ELF-1 (cell line): ENCODE results near the gene RANBP17.
"Not testable (repeated sequence)": the region's sequence is repeated elsewhere in the genome, so short reads cannot be mapped to it uniquely, and the experiment has no call there.

Experiments used
- DNase-seq: peaks from one replicate; pipeline ENCODE4 v3.0.0-alpha.2; 2016; ENCODE audit warnings: low read depth, low spot score

RANBP17 gene

DNA sequence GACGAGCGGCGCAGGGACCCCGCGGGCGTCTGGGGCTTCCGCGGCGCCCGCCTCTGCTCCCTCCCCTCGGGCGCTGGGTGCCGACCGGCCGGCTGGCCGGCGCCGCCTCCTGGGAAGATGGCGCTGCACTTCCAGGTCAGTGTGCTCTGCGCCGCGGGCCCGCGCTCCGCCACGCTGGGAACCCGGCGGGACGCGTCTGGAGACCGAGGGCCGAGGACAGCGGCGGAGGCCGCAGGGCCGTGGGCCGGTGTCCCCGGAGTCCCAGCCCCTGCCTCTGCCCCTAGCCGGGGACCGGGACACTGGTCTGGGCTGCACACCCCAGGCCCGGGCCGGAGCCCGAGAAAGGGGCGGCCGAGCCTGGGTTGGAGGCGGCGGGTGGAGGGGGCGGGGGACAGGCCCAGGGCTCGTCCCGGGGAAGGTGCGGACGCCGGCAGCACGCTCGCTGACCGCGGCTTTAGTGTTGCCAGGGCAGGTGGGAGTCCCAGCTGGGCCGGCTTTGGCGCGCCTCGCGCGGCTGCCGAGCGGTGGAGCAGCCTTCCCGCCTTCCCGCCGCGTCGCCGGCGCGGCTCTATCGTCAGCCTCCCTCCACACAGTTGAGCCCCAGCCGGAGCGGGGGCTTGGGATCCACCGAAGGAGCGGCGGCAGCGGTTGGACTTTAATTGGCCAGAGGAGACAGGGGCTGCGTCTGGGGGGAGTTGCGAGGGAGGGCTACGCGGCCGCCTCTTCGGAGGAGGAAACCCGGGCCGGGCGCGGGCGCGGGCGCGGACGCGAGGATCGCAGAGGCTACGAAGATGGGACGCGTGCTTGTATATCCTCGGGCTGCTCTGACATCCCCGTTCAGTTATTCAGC, at the start of gene RANBP17:
TSS of gene RANBP17 (plus strand) at position 102 of the 850 bp plus-strand sequence.
- peak; percentile 89 for DNase-seq

DNA sequence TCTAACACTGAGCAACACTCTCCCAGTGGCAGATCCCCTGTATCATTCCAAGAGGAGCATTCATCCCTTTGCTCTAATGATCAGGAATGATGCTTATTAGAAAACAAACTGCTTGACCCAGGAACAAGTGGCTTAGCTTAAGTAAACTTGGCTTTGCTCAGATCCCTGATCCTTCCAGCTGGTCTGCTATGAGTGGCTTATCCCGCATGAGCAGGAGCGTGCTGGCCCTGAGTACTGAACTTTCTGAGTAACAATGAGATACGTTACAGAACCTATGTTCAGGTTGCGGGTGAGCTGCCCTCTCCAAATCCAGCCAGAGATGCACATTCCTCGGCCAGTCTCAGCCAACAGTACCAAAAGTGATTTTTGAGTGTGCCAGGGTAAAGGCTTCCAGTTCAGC, 48.6 kb upstream of the RANBP17 start:
- no peak for DNase-seq

DNA sequence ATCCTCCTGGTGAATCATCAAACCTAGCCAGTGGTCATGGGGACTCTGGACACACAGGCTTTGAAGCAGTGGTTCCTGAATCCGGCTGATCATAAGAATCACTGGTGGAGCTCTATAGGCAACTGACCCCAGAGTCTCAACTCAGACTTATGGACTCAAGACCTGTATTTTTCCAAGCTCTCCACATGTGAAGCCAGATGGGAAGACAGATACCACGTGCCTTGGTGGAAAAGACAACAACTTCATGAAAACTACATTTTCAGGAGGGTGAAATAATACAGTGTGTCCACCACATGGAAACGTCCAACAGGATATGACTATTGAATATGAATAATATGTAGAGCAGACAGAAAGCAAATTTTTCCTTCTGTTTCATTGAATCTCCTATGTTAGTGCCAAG, 44.6 kb upstream of the RANBP17 start:
- DNase-seq = no peak

DNA sequence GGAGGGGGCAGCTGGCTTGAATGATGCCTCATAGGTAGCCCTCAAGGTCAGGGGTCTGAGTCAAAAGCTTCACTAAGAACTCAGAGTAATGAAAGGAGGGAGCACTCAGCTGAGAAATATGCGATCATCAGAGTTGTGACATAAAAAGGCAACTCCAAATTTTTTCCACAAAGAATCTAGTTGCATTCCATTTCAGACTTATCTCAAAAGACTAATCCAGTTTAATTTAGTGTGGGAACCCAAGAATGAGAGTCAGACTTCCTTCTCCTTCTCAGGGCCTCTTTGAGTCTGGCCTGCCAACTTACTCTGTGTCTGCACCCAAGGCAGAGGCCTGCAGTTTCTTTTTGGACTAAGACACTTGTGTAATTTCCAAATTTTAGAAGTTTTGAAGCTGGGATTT, 43.6 kb upstream of the RANBP17 start:
- no peak for DNase-seq

DNA sequence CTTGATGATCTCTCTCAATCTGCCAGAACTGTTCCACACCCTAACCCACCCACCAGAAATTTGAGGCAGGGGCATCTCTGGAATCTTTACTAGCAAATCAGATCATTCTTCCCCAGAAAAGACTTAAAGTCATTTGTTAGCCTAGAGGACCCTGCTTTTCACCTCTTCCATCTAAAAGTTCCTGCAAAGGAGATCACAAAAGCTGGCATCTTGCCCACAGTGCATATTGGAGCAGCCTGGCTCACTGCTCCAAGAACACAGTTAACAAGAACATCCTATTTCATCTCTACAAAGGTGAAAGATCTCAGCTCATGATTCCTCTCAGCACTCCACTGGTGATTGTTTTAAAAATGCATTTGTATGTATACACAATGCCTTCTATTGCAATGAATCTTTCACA, 42.0 kb upstream of the RANBP17 start:
- no peak for DNase-seq

DNA sequence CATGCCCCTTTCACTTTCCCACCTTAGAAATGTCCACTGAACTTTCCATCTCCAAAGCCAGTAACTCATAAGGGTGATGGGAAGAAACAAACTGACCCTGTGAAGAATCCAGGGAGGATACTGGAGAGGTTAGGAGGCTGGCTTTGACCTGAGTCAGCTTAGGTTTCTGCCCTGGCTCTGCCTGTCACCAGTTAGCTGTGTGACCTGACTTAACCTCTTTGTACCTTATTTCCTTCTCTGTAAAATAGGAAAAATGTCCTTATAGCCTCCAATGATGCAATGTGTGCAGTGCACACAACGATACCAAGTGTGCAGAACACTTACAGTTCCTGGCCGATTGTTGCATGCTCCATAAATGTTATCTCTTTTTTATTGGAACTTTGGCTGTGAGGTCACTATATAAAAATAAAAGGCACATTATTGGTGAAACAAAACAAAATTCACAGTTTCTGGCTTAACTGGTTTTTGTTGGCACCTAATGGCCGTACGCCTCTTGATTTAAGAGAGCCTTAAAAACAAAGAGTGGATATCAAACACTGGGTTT, 40.5 kb upstream of the RANBP17 start:
- no peak for DNase-seq

DNA sequence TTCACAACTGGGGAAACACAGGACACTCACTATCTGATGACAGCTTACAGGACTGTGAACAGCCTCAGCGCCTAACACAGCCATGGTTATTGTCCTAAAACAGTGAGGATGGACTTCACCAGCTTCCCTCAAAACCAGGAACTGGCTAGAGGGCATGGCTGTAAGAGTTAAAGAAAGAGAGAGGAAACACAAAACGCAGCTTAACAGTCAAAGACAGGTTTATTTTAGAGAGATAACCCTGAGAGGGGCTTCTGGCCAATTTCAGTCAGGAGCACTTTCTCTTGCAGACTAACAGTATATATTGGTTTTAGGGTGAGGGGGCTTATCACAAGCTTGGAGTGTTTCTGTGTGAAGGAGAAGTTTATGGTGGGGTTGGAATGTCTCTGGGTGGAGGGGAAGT, 35.7 kb upstream of the RANBP17 start:
- no peak for DNase-seq

DNA sequence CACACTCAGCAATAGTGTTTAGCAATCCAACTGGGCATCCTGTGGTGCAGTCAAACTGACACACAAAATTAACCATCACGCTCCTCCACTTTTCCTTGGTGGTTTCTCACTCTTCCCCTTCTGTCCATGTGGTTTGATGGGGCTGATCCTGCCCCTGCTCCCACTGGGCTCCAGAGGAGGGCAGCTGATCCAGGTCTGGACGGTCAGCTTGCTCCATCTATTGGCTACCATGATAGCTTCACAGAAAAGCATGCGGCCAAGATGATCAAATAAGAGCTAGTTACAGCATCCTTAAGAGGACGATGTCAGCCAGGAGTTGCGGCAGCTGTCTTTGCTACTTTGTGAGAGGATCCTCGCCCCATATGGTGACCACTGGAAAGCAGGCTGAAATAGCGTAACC, 29.6 kb upstream of the RANBP17 start:
- DNase-seq = peak; percentile 17

DNA sequence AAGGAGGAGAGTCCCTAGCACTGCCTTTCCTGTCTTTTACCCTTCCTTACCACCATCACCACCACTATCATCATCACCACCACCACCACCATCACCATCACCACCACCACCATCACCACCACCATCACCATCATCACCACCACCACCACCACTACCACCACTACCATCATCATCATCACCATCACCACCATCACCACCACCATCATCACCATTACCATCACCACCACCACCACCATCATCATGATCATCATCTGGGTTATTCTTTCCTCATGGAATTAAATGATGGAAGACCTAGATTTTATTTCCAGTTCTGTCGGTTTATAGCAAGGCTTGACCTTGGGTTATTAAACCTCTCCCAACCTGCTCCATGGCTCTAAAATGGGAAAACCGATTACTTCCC, 27.8 kb upstream of the RANBP17 start:
- DNase-seq = not testable (repeated sequence)

DNA sequence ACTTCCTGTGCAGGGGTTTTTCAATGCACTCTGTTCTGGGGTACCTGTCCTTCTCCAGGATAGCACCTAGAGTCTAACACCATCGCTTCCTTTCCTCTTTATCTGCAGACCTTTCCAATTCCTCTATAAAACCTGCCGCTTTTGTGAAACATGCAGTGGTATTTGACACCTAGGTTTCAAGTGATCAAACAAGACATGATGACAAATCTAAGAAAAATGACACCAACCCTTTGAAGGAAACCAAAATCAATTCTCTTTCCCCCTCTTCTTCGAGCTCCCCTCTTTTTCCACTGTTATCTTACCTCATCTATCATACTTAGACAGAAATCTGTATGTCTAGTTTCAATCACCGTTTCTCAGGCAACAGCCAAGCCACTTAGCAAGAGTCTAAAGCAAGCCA, 25.6 kb upstream of the RANBP17 start:
- no peak for DNase-seq

DNA sequence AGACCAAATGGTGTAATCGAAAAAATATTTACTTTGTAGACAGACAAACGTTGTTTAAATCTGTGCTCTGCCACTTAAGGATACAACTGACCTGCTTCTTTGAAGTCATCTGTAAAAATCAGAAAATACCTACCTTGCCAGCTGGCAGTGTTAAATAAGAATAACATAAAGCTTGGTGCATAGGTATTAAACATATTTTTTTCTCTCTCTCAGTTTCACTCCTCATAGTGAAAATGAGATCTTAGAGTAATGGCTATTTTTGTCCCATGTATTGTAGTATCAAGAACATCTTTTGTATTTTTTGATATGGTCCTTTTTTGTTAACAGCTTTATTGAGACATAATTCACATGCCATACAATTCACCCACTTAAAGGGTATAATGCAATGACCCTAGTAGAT, 17.9 kb upstream of the RANBP17 start:
- DNase-seq = no peak

DNA sequence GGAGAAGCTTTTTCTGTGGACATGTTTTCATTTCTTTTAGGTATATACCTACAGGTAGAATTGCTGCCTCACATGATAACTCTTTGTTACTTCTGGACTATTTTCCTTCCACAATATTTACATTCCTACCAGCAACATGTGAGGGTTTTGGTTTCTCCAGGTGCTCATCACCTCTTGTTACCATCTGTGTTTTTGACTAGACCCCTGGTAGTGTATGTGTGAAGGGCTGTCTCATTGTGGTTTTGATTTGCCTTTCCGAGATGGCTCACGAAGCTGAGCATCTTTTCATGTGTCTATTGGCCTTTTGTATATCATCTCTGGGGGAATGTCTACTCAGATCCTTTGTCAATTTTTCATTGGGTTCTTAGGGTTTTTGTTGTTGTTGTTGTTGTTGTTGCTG, 17.2 kb upstream of the RANBP17 start:
- DNase-seq = no peak

DNA sequence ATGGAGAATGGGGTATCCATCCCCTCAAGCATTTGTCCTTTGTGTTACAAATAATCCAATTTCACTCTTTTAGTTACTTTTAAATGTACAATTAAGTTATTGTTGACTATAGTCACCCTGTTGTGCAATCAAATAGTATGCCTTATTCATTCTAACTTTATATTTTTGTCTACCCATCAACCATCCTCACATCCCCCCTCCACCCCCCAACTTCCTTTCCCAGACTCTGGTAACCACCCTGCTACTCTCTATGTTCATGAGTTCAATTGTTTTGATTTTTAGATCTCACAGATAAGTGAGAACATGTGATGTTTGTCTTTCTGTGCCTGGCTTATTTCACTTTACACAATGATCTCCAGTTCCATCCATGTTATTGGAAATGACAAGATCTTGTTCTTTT, 15.4 kb upstream of the RANBP17 start:
- DNase-seq = no peak

DNA sequence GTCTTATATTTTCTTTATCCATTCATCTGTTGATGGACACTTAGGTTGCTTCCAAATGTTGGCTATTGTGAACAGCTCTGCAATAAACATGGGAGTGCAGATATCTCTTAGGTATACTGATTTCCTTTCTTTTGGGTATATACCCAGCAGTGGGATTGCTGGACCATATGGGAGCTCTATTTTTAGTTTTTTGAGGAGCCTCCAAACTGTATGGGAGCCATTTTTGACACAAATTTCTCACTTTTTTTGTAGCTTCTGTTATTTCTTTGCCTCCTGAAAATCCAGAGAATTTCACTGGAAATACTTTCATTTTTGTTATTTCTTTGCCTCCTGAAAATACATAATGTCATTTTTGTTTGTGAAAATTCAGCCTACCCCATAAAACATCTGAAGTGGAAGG, 15.0 kb upstream of the RANBP17 start:
- DNase-seq = no peak

DNA sequence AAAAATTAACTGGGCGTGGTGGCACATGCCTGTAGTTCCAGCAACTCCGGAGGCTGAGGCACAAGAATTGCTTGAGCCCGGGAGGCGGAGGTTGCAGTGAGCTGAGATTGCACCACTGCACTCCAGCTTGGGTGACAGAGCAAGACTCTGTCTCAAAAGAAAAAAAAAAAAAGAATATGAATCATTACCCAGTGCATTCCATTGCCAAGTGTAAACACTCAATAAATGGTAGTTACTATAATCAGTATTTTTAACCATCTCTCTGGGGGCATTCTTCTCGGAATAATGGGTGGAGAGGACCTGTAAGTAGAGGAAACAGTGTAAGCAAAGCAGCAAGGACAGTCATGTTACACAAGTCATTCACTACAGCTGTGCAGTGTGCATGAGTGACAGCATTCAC, 13.8 kb upstream of the RANBP17 start:
- no peak for DNase-seq

DNA sequence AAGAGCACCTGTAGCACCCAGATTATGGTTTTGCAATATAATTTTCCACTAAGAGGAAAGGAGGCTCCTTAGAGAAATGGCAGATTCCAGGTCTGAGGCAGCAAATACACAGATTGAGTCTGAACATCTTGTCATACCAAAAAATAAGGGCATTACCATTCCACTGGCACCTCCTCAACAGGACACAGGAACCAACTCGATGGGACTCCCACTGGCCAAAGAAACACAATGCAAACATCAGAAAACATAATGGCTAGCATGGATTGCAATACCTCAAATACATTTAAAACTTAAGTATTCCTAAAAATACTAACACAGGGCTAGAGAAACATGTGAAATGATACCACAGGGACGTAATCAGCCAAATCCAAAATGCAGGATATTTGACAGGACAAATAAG, 12.4 kb upstream of the RANBP17 start:
- no peak for DNase-seq

DNA sequence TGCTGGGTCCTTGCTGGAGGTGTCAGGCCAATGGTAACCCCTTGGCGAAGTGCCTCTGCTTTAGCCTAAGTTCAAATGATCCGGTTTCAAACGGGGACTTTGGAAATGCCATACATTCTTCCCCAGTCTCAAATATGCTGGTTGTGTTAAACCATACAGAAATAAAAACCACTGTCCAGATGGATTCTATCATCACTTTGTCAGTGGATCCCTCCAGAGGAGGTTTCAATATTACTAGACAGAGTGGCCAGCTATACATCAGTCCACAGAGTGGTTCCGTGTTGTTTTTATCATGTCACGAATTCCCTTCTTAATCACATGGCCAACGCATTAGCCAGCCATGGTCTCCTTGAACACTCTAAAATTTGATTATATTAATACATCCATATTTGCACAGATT, 7.3 kb upstream of the RANBP17 start:
- DNase-seq = no peak

DNA sequence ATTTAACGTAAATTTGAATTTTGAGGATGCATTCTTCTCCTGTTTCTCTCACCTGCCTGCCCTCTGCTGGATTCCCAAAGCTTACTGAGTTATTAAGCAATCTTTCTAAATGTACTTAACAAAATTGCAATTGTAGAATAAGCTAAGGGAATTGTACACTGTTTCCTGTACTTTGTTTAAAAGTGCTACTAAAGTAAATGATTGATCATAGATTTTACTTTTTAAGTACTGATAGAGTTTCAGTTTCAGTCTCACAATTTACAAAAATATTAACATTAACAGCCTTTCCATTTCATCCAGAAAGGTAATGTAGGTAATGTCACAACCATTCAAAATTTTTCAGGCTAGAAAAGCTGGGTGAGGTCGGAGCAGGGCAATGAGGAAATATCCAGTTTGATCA, 4.8 kb upstream of the RANBP17 start:
- DNase-seq = no peak

DNA sequence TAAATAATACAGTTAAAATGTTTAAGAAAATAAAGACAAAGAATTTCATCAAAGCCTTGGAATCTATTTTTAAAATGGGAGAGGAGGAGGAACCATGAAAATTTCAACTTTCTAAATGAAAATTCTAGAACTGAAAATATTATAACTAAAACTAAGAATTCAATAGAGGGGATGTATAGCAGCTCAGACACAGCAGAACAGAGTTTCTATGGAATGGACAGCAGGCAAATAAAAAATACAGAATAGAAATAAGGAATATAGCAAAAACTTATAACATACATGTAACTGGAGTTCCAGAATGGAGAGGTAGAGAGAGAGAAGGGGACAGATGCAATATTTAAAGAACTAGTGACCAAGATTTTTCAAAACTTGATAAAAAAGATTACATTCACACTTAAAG, 1.4 kb upstream of the RANBP17 start:
- no peak for DNase-seq

DNA sequence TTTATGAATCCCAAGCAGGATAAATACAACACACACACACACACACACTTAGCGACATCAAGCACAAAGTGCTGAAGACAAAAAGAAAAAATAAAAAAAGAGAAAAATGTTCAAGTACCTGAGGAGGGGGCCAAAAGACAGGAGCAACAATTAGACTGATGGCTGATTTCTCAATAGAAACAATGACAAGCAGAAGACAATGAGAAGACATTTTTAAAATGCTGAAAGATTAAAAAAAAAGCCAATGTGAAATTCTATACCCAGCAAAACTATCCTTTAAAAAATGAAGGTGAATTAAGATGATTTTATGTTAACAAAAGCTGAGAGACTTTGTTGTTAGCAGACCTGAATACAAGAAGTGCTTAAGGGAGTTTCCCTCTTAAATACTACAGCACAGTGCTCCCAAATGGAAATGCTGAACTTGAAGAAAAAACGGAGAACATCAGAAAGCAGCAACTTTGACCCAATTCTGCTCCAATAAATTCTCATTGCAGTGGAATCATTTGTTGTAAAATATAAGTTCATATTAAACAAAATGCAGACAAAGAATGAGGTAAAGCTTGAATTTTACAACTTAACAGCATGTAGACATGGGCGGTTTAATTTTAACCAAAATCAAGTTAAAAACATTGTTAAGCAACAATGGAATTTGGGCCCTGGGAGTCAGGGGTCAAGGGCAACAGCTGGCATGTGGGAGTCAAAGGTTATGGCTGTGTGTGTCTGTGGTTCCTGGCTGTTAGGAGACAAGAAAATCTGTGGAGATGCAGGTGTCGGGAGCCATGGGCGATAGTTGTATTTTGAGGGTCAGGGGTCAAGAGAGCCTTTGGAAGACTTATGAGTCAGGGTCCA, 776 bp upstream of the RANBP17 start:
- no peak for DNase-seq

DNA sequence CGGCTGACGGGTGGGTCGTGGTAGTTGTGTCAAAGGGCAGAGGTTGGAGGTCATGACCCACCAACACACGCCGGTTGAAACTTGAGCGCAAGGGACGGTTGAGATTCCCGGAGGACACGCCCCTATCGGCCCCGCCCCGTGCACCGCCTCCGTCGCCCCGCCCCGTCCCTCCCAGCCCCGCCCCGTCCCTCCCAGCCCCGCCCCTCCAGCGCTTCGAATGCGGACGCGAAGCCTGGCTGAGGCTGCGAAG, 226 bp upstream of the RANBP17 start:
- no peak for DNase-seq

DNA sequence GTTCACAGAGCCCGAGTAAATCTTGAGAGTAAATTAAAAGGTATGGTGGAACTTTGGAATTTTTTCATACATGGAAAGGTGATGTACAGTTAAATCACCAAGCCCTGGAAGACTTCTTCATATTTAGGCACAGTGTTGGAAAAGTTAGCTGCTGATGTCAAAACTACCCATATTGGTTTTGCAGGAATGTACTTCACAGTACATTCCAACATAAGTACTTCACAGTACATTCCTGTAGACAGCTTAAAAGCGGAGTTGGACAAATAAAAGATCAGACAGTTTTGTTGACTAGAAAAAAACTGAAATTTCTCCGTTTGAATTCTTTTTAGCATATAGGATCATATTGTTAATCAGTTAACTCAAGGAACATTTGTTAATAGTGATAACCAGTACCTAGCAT, 1.8 kb downstream of the RANBP17 start:
- DNase-seq = no peak

DNA sequence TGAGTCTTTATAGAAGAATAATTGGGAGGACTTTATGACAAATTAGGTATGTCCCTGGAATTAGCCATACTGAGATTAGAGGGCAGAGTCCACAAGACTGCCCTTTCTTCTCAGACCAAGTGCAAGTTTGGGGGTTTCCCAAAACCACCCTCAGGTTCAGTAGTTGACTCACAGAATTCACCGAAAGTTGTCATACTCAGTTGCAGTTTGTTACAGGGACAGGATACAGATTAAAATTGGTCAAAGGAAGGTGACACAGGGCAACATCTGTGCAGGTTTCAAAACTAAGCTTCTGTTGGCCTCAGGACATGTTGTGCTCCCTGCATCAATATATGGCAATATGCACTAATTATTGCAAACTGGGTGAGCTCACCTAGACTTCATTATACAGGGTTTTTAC, 3.8 kb downstream of the RANBP17 start:
- DNase-seq = no peak
